HCT116 (cell line): ENCODE results near the gene DEFB126. TPM values are rescaled to one million over a fixed set of nuclear protein-coding genes. Genes with fewer than 3 reads are reported as not detected.

ENCODE experiments used
- ATAC-seq: fragments of 200-7000 bp; cut with Tn5 transposase; 2 replicates; pipeline ENCODE4 v1.9.1; 2020; ENCODE audit warnings: mild to moderate bottlenecking, moderate library complexity
- BruUV-seq: library from RNA; stranded (reverse); fragments of 400-500 nt; replicated peaks from 2 replicates; lab custom pipeline; 2021; lab: Mats Ljungman, UMichigan
- CTCF ChIA-PET: fragments of 300-600 bp; sonication (Branson Sonifier 250); formaldehyde crosslinking; loops from one replicate; lab custom pipeline; 2021; ENCODE audit warnings: antibody characterized with exemption; lab: Charles Lee
- POLR2A ChIA-PET: fragments of 300-600, 350-600 bp; sonication (Branson Sonifier 250); formaldehyde crosslinking; loops from one replicate; lab custom pipeline; 2021; ENCODE audit warnings: antibody characterized with exemption; lab: Charles Lee
- RAD21 ChIA-PET, 2 experiments: fragments of 300-600 bp; sonication (Branson Sonifier 250); formaldehyde crosslinking; loops; one replicate each; lab custom pipeline; 2023; ENCODE audit warnings: low total read pairs in 2 of 2; ENCODE audit not compliant: uncharacterized antibody in 2 of 2, unreplicated experiment in 2 of 2, low non-redundant PET in 1 of 2; lab: Charles Lee
- DNase-seq: peaks from one replicate; pipeline ENCODE4 v3.0.0-alpha.2; 2010; ENCODE audit warnings: low read depth, low spot score
- H2AFZ ChIP-seq: fragments of 200-600 bp; shearing (Covaris generic), sonication (generic); 2 replicates; pipeline ENCODE4 v1.6.1; 2017; ENCODE audit warnings: low read depth, mixed run types, mixed read lengths, antibody characterized with exemption, low read length; ENCODE audit not compliant: poor library complexity, severe bottlenecking
- H3K27ac ChIP-seq: 2 replicates; pipeline ENCODE4 v1.5.1; 2012; ENCODE audit warnings: low read depth, low read length
- H3K27me3 ChIP-seq: fragments of 200-600 bp; sonication (generic); 2 replicates; pipeline ENCODE4 v1.6.1; 2016; ENCODE audit warnings: mixed run types, low read length, mixed read lengths; ENCODE audit not compliant: insufficient read depth
- H3K36me3 ChIP-seq, 2 experiments: fragments of 200-500 bp in 1 of 2; fragments of 200-600 bp in 1 of 2; sonication (Bioruptor generic) in 1 of 2; sonication (generic) in 1 of 2; 2 replicates each; pipeline versions ENCODE4 v1.5.1 to v1.6.1; 2014 to 2016; ENCODE audit warnings: low read length in 2 of 2, inconsistent platforms in 1 of 2, mixed read lengths in 1 of 2, mixed run types in 1 of 2; ENCODE audit not compliant: insufficient read depth in 2 of 2, control insufficient read depth in 1 of 2
- H3K4me1 ChIP-seq, 2 experiments: fragments of 200-600 bp in 1 of 2; sonication (generic) in 1 of 2; 2 replicates each; pipeline versions ENCODE4 v1.5.1 to v1.6.1; 2012 to 2017; ENCODE audit warnings: low read length in 2 of 2, inconsistent platforms in 1 of 2, mild to moderate bottlenecking in 1 of 2, mixed read lengths in 1 of 2, mixed run types in 1 of 2, moderate library complexity in 1 of 2; ENCODE audit not compliant: insufficient read depth in 2 of 2, control insufficient read depth in 1 of 2
- H3K4me2 ChIP-seq: fragments of 200-600 bp; sonication (generic); 2 replicates; pipeline ENCODE4 v1.6.1; 2017; ENCODE audit warnings: mixed run types, low read length, mixed read lengths
- H3K4me3 ChIP-seq, 2 experiments: fragments of 200-600 bp in 1 of 2; sonication (generic) in 1 of 2; replicated peaks in 1 of 2; 2 replicates each; pipeline ENCODE4 v1.5.1; 2011 to 2016; ENCODE audit warnings: low read length in 2 of 2, control low read depth in 1 of 2, low read depth in 1 of 2, mild to moderate bottlenecking in 1 of 2, mixed read lengths in 1 of 2, mixed run types in 1 of 2
- H3K79me2 ChIP-seq: fragments of 200-600 bp; sonication (generic); 2 replicates; pipeline ENCODE4 v1.6.1; 2017; ENCODE audit warnings: mild to moderate bottlenecking, mixed run types, low read length, moderate library complexity, mixed read lengths; ENCODE audit not compliant: insufficient read depth
- H3K9ac ChIP-seq: fragments of 200-600 bp; sonication (generic); 2 replicates; pipeline ENCODE4 v1.6.1; 2016; ENCODE audit warnings: low read length, mixed read lengths
- H3K9me2 ChIP-seq: fragments of 200-600 bp; sonication (generic), shearing (Covaris generic); 2 replicates; pipeline ENCODE4 v1.6.1; 2017; ENCODE audit warnings: mixed run types, mild to moderate bottlenecking, moderate library complexity; ENCODE audit not compliant: insufficient read depth
- H3K9me3 ChIP-seq, 2 experiments: fragments of 200-500 bp in 1 of 2; fragments of 200-600 bp in 1 of 2; sonication (Bioruptor generic) in 1 of 2; sonication (generic) in 1 of 2; 2 replicates each; pipeline ENCODE4 v1.6.1; 2014 to 2017; ENCODE audit warnings: low read length in 2 of 2, mixed read lengths in 2 of 2, inconsistent platforms in 1 of 2, low read depth in 1 of 2, mild to moderate bottlenecking in 1 of 2, mixed run types in 1 of 2, moderate library complexity in 1 of 2; ENCODE audit not compliant: control insufficient read depth in 1 of 2, insufficient read depth in 1 of 2
- H4K20me1 ChIP-seq: fragments of 200-600 bp; sonication (generic), shearing (Covaris generic); 2 replicates; pipeline ENCODE4 v1.6.1; 2017; ENCODE audit warnings: mixed run types, mild to moderate bottlenecking, moderate library complexity; ENCODE audit not compliant: insufficient read depth
- CEBPB ChIP-seq: IDR thresholded peaks from 2 replicates; pipeline ENCODE4 v1.6.1; 2012; ENCODE audit warnings: low read depth
- EGR1 ChIP-seq: IDR thresholded peaks from 2 replicates; pipeline ENCODE4 v1.6.1; 2012; ENCODE audit warnings: low read depth
- ELF1 ChIP-seq: IDR thresholded peaks from 2 replicates; pipeline ENCODE4 v1.6.1; 2012; ENCODE audit warnings: low read depth, borderline replicate concordance
- EZH2 ChIP-seq: fragments of 200-600 bp; sonication (generic); IDR thresholded peaks from 2 replicates; pipeline ENCODE4 v1.6.1; 2017; ENCODE audit warnings: antibody characterized with exemption, mixed run types
- FOSL1 ChIP-seq: IDR thresholded peaks from 2 replicates; pipeline ENCODE4 v1.6.1; 2012; ENCODE audit warnings: low read depth
- POLR2A ChIP-seq: IDR thresholded peaks from 2 replicates; pipeline ENCODE4 v1.7.0; 2011; ENCODE audit warnings: borderline replicate concordance; ENCODE audit not compliant: insufficient read depth, insufficient read length; ENCODE audit errors: extremely low read depth
- POLR2AphosphoS5 ChIP-seq: IDR thresholded peaks from 2 replicates; pipeline ENCODE4 v1.6.1; 2011; ENCODE audit warnings: mild to moderate bottlenecking, low read depth, low read length, moderate library complexity
- RAD21 ChIP-seq: IDR thresholded peaks from 2 replicates; pipeline ENCODE4 v1.6.1; 2012; ENCODE audit warnings: low read depth, mild to moderate bottlenecking
- SIN3A ChIP-seq: IDR thresholded peaks from 2 replicates; pipeline ENCODE4 v1.6.1; 2012; ENCODE audit warnings: low read depth
- SP1 ChIP-seq: IDR thresholded peaks from 2 replicates; pipeline ENCODE4 v1.6.1; 2012; ENCODE audit warnings: low read depth
- SRF ChIP-seq: IDR thresholded peaks from 2 replicates; pipeline ENCODE4 v1.6.1; 2012; ENCODE audit warnings: low read depth
- TCF7L2 ChIP-seq: IDR thresholded peaks from 2 replicates; pipeline ENCODE4 v1.7.0; 2011; ENCODE audit warnings: borderline replicate concordance, inconsistent platforms; ENCODE audit not compliant: insufficient read depth, insufficient read length; ENCODE audit errors: extremely low read depth
- YY1 ChIP-seq: IDR thresholded peaks from 2 replicates; pipeline ENCODE4 v1.6.1; 2011; ENCODE audit warnings: low read length, low read depth, moderate library complexity, mild to moderate bottlenecking; ENCODE audit not compliant: insufficient replicate concordance; ENCODE audit errors: extremely low read depth
- ZFX ChIP-seq: fragments of 450-650 bp; IDR thresholded peaks from 2 replicates; pipeline ENCODE4 v1.6.1; 2017
- intact Hi-C: fragments of 100-400 bp; cut with micrococcal nuclease; formaldehyde crosslinking; loops from 2 replicates; pipeline ENCODE4 v1.10.0; 2022
- total RNA-seq: library from RNA; stranded (reverse); gene quantifications from one replicate; pipeline ENCODE4 v1.2.1, GENCODE V29; 2021; ENCODE audit not compliant: unreplicated experiment
- TF ChIP-seq, protein P1 (sequence below): IDR thresholded peaks from 2 replicates; pipeline ENCODE4 v1.6.1; 2011; ENCODE audit warnings: mild to moderate bottlenecking, low read length, moderate library complexity; ENCODE audit not compliant: insufficient replicate concordance; ENCODE audit errors: extremely low read depth
- TF ChIP-seq, protein P2 (sequence below): IDR thresholded peaks from 2 replicates; pipeline ENCODE4 v1.6.1; 2012
- TF ChIP-seq, protein P3 (sequence below): IDR thresholded peaks from 2 replicates; pipeline ENCODE4 v1.6.1; 2012

DEFB126 gene
- total RNA-seq, 1 experiment from 2014 or later = not detected

DNA sequence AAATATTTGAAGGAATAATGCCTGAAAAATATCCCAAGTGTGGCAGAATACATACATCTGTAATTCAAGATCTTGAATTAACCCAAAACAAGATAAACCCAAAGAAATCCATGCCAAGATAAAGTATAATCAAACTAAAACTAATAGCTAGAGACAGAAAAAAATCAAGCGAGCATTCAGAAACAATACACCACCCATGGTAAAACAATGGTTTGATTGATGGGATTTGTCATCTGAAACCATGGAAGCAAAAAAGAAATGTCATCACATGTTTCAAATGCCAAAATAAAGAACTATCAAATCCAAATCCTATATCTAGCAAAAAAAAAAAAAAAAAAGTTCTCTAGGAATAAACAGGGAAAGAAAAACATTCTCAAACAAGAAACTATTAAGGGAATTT lies 9.7 kb downstream of the DEFB126 start:
- POLR2A ChIA-PET = no interaction called here
- no peaks in the 10 kb centered on the region for H3K9me2 ChIP-seq
- no peak overlapping the region for H3K27ac ChIP-seq
- CTCF ChIA-PET = no interaction called here
- H4K20me1 ChIP-seq = no peaks in the 10 kb centered on the region; the same call in 1 of the 2 replicates
- no peak overlapping the region for H3K9ac ChIP-seq
- intact Hi-C loops = no loop called here
- no peak overlapping the region for H3K4me2 ChIP-seq
- no peaks in the 10 kb centered on the region for H3K4me1 ChIP-seq
- H3K79me2 ChIP-seq = no peaks in the 10 kb centered on the region
- H3K9me3 ChIP-seq = no peaks in the 10 kb centered on the region
- RAD21 ChIA-PET = no interaction called here
- no peaks in the 10 kb centered on the region for H3K36me3 ChIP-seq
- DNase-seq (no peak), ATAC-seq (no peak)
- H2AFZ ChIP-seq = no peak overlapping the region
- H3K4me3 ChIP-seq = no peak overlapping the region
- TF ChIP-seq SP1 (no peak), CEBPB (no peak), TCF7L2 (no peak), YY1 (no peak), SIN3A (no peak), EGR1 (no peak), SRF (no peak), RAD21 (no peak), POLR2A (no peak), EZH2 (no peak), ELF1 (no peak), ZFX (no peak), FOSL1 (no peak), POLR2AphosphoS5 (no peak)
- TF ChIP-seq, protein P1, sequence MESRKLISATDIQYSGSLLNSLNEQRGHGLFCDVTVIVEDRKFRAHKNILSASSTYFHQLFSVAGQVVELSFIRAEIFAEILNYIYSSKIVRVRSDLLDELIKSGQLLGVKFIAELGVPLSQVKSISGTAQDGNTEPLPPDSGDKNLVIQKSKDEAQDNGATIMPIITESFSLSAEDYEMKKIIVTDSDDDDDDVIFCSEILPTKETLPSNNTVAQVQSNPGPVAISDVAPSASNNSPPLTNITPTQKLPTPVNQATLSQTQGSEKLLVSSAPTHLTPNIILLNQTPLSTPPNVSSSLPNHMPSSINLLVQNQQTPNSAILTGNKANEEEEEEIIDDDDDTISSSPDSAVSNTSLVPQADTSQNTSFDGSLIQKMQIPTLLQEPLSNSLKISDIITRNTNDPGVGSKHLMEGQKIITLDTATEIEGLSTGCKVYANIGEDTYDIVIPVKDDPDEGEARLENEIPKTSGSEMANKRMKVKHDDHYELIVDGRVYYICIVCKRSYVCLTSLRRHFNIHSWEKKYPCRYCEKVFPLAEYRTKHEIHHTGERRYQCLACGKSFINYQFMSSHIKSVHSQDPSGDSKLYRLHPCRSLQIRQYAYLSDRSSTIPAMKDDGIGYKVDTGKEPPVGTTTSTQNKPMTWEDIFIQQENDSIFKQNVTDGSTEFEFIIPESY = no peak
- TF ChIP-seq, protein P2, sequence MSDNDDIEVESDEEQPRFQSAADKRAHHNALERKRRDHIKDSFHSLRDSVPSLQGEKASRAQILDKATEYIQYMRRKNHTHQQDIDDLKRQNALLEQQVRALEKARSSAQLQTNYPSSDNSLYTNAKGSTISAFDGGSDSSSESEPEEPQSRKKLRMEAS = no peak
- TF ChIP-seq, protein P3, sequence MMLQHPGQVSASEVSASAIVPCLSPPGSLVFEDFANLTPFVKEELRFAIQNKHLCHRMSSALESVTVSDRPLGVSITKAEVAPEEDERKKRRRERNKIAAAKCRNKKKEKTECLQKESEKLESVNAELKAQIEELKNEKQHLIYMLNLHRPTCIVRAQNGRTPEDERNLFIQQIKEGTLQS = no peak
- H3K27me3 ChIP-seq = peaks cover 8% of the 10 kb centered on the region; the same call in 1 of the 2 replicates
- no TSS peak for BruUV-seq
